GM12878 (cell line): ENCODE results near the gene SLC6A3. TPM values are rescaled to one million over a fixed set of nuclear protein-coding genes. Genes with fewer than 3 reads are reported as not detected.

ENCODE experiments used
- ATAC-seq: fragments of 200-7000 bp; cut with Tn5 transposase; 3 replicates; pipeline ENCODE4 v1.9.1; 2020; ENCODE audit warnings: mild to moderate bottlenecking, moderate library complexity
- BruUV-seq: library from RNA; stranded (reverse); fragments of 400-500 nt; replicated peaks from 2 replicates; lab custom pipeline; 2021; lab: Mats Ljungman, UMichigan
- CTCF ChIA-PET: fragments of 300-600 bp; sonication (Branson Sonifier 250); formaldehyde crosslinking; extraction: SDS; loops from one replicate; lab custom pipeline; 2021; ENCODE audit warnings: inconsistent platforms; lab: Yijun Ruan, JAX
- POLR2A ChIA-PET: fragments of 350-600 bp; formaldehyde crosslinking; extraction: SDS; loops from one replicate; lab custom pipeline; 2021; ENCODE audit warnings: inconsistent platforms; lab: Charles Lee
- RAD21 ChIA-PET: fragments of 300-600 bp; sonication (Branson Sonifier 250); formaldehyde crosslinking; loops from one replicate; lab custom pipeline; 2023; ENCODE audit warnings: antibody characterized with exemption; ENCODE audit not compliant: unreplicated experiment; lab: Charles Lee
- SMC1A ChIA-PET: fragments of 300-600 bp; sonication (Branson Sonifier 250); formaldehyde crosslinking; loops from one replicate; lab custom pipeline; 2023; ENCODE audit not compliant: unreplicated experiment, uncharacterized antibody; lab: Charles Lee
- DNase-seq: peaks from one replicate; pipeline ENCODE4 v3.0.0-alpha.2; 2011; ENCODE audit warnings: low read depth, low spot score
- FAIRE-seq: peaks from 3 replicates; lab custom pipeline; 2011; peaks lifted over from hg19 to GRCh38; lab: Jason Lieb, UNC
- H2AFZ ChIP-seq: 2 replicates; pipeline ENCODE4 v1.6.0; 2011; ENCODE audit warnings: low read depth, low read length, control low read depth; ENCODE audit not compliant: control insufficient read depth
- H3K27ac ChIP-seq: 2 replicates; pipeline ENCODE4 v1.5.1; 2011; ENCODE audit warnings: control low read depth; ENCODE audit not compliant: control insufficient read depth, insufficient read depth
- H3K27me3 ChIP-seq, 2 experiments: replicated peaks in 1 of 2; 2 replicates each; pipeline versions ENCODE4 v1.6.0 to v1.6.1; 2011; ENCODE audit warnings: low read length in 1 of 2; ENCODE audit not compliant: control insufficient read depth in 2 of 2, insufficient read depth in 2 of 2
- H3K36me3 ChIP-seq, 2 experiments: 2 replicates each; pipeline ENCODE4 v1.5.1; 2011; ENCODE audit warnings: low read length in 1 of 2; ENCODE audit not compliant: control insufficient read depth in 2 of 2, insufficient read depth in 2 of 2
- H3K4me1 ChIP-seq: 2 replicates; pipeline ENCODE4 v1.6.1; 2011; ENCODE audit warnings: mild to moderate bottlenecking, low read length, moderate library complexity, mixed read lengths; ENCODE audit not compliant: control insufficient read depth, insufficient read depth
- H3K4me2 ChIP-seq: 2 replicates; pipeline ENCODE4 v1.6.0; 2011; ENCODE audit warnings: control low read depth; ENCODE audit not compliant: control insufficient read depth, insufficient read depth
- H3K4me3 ChIP-seq: fragments of 200-600 bp; sonication (generic); 2 replicates; pipeline ENCODE4 v1.5.1; 2016
- H3K79me2 ChIP-seq: 2 replicates; pipeline ENCODE4 v1.6.0; 2011; ENCODE audit warnings: low read length; ENCODE audit not compliant: control insufficient read depth, insufficient read depth
- H3K9ac ChIP-seq: 2 replicates; pipeline ENCODE4 v1.8.0; 2011; ENCODE audit warnings: low read length, control low read depth, mixed read lengths; ENCODE audit not compliant: control insufficient read depth, insufficient read depth
- H3K9me3 ChIP-seq: replicated peaks from 3 replicates; pipeline ENCODE4 v1.5.1; 2011; ENCODE audit warnings: mild to moderate bottlenecking, low read length; ENCODE audit not compliant: control insufficient read depth, insufficient read depth
- H4K20me1 ChIP-seq: 2 replicates; pipeline ENCODE4 v1.6.0; 2011; ENCODE audit not compliant: control insufficient read depth, insufficient read depth
- ATF7 ChIP-seq: fragments of 450-650 bp; IDR thresholded peaks from 2 replicates; pipeline ENCODE4 v1.6.1; 2016; ENCODE audit warnings: low read depth, mild to moderate bottlenecking
- FOXK2 ChIP-seq: fragments of 450-650 bp; IDR thresholded peaks from 2 replicates; pipeline ENCODE4 v1.6.1; 2017; ENCODE audit warnings: mild to moderate bottlenecking, moderate library complexity
- GABPA ChIP-seq: IDR thresholded peaks from 2 replicates; pipeline ENCODE4 v1.6.1; 2014; ENCODE audit warnings: antibody characterized with exemption, low read depth, mild to moderate bottlenecking, inconsistent platforms
- HDAC2 ChIP-seq: fragments of 200-600 bp; sonication (generic); IDR thresholded peaks from 2 replicates; pipeline ENCODE4 v1.6.1; 2017
- HDGF ChIP-seq: fragments of 450-650 bp; IDR thresholded peaks from 2 replicates; pipeline ENCODE4 v1.6.1; 2016; ENCODE audit warnings: antibody characterized with exemption
- JUNB ChIP-seq: IDR thresholded peaks from 2 replicates; pipeline ENCODE4 v1.6.1; 2016; ENCODE audit warnings: antibody characterized with exemption, mild to moderate bottlenecking
- MEF2A ChIP-seq: IDR thresholded peaks from 2 replicates; pipeline ENCODE4 v1.6.1; 2011; ENCODE audit warnings: low read depth, mild to moderate bottlenecking, low read length, moderate library complexity; ENCODE audit not compliant: insufficient read depth
- MXI1 ChIP-seq: fragments of 150-350 bp; IDR thresholded peaks from 2 replicates; pipeline ENCODE4 v1.6.1; 2011; ENCODE audit warnings: low read depth, mild to moderate bottlenecking, inconsistent platforms, low read length, improper control_type of control experiment
- MYB ChIP-seq: fragments of 150-350 bp; IDR thresholded peaks from 2 replicates; pipeline ENCODE4 v1.6.1; 2014; ENCODE audit warnings: mild to moderate bottlenecking, low read depth, low read length, borderline replicate concordance
- NR2C2 ChIP-seq: IDR thresholded peaks from 2 replicates; pipeline ENCODE4 v1.6.1; 2011; ENCODE audit warnings: borderline replicate concordance, low read depth; ENCODE audit not compliant: control insufficient read depth, insufficient read length
- RBBP5 ChIP-seq: fragments of 200-600 bp; sonication (generic); conservative IDR thresholded peaks from 2 replicates; pipeline ENCODE4 v1.6.1; 2016
- SIN3A ChIP-seq: IDR thresholded peaks from 2 replicates; pipeline ENCODE4 v1.6.1; 2012; ENCODE audit warnings: low read depth, low read length, improper control_type of control experiment
- SPI1 ChIP-seq: IDR thresholded peaks from 2 replicates; pipeline ENCODE4 v1.6.1; 2011; ENCODE audit warnings: low read depth, mild to moderate bottlenecking, low read length, moderate library complexity, borderline replicate concordance; ENCODE audit not compliant: insufficient read depth
- STAT1 ChIP-seq: fragments of 450-650 bp; conservative IDR thresholded peaks from 2 replicates; pipeline ENCODE4 v1.6.1; 2014; ENCODE audit warnings: antibody characterized with exemption, mild to moderate bottlenecking
- USF2 ChIP-seq: IDR thresholded peaks from 2 replicates; pipeline ENCODE4 v1.6.1; 2011; ENCODE audit warnings: low read depth, low read length, improper control_type of control experiment, borderline replicate concordance
- ZNF207 ChIP-seq: fragments of 450-650 bp; IDR thresholded peaks from 2 replicates; pipeline ENCODE4 v1.6.1; 2014; ENCODE audit warnings: antibody characterized with exemption, mild to moderate bottlenecking, borderline replicate concordance
- ZSCAN29 ChIP-seq: fragments of 450-650 bp; IDR thresholded peaks from 2 replicates; pipeline ENCODE4 v1.6.1; 2017; ENCODE audit warnings: mild to moderate bottlenecking, moderate library complexity
- WGBS: methylation state at CpG from one replicate; pipeline ENCODE4 v1.1.6; 2016; ENCODE audit warnings: low lambda C conversion rate; ENCODE audit not compliant: insufficient replicate concordance, insufficient coverage; ENCODE audit errors: missing lambda C conversion rate; 5-methylcytosine and 5-hydroxymethylcytosine counted together
- in situ Hi-C: fragments of 300-500 bp; cut with MboI; formaldehyde crosslinking; loops from 9 replicates; pipeline ENCODE4 v1.14.3; 2018; ENCODE audit warnings: mixed read lengths
- intact Hi-C: fragments of 100-400 bp; cut with micrococcal nuclease; formaldehyde crosslinking; loops from one replicate; pipeline ENCODE4 v1.14.2; 2022; ENCODE audit not compliant: unreplicated experiment
- polyA plus RNA-seq, 11 experiments: library from polyadenylated mRNA; depleted of rRNA in 4 of 11; unstranded in 6 of 11; stranded (reverse) in 5 of 11; fragments of >200 nt; fragmentation: Nextera tagmentation in 4 of 11; fragmentation: Illumina TruSeq in 1 of 11; extraction: Ambion mirVana in 4 of 11; extraction: Trizol in 1 of 11; gene quantifications; 1 replicate in 1 of 11; 2 replicates in 10 of 11; pipeline versions ENCODE4 v1.2.1 to v1.2.3, GENCODE V29; 2011 to 2016; ENCODE audit warnings: inconsistent platforms in 2 of 11, missing spikeins in 2 of 11, low read depth in 1 of 11
- total RNA-seq, 4 experiments: library from RNA; depleted of rRNA in 3 of 4; stranded (reverse); fragments of >200 nt in 3 of 4; fragmentation: Illumina TruSeq in 1 of 4; extraction: Trizol in 1 of 4; gene quantifications; 2 replicates each; pipeline versions ENCODE4 v1.2.1 to v1.2.3, GENCODE V29; 2013 to 2021
- TF ChIP-seq, protein P1 (sequence below): IDR thresholded peaks from 2 replicates; pipeline ENCODE4 v1.6.1; 2012; ENCODE audit warnings: low read length, inconsistent platforms
- TF ChIP-seq, protein P2 (sequence below): IDR thresholded peaks from 2 replicates; pipeline ENCODE4 v1.6.1; 2011; ENCODE audit warnings: borderline replicate concordance, low read depth, mild to moderate bottlenecking, moderate library complexity, low read length; ENCODE audit not compliant: insufficient read depth, poor library complexity, severe bottlenecking

Gene SLC6A3
- total and polyA plus RNA-seq, 10 of the 15 experiments (the other 5 are each of a cell fraction or from before 2014, with no cell fraction given), result 0.01 TPM; not detected in 9

- no peak for TF ChIP-seq RBBP5
- no peak for TF ChIP-seq SIN3A
- no peak for TF ChIP-seq HDAC2
- TF ChIP-seq MYB, result no peak
- TF ChIP-seq ZSCAN29, result no peak
- TF ChIP-seq JUNB, result no peak
- no peak for TF ChIP-seq MXI1
- TF ChIP-seq, protein P1, sequence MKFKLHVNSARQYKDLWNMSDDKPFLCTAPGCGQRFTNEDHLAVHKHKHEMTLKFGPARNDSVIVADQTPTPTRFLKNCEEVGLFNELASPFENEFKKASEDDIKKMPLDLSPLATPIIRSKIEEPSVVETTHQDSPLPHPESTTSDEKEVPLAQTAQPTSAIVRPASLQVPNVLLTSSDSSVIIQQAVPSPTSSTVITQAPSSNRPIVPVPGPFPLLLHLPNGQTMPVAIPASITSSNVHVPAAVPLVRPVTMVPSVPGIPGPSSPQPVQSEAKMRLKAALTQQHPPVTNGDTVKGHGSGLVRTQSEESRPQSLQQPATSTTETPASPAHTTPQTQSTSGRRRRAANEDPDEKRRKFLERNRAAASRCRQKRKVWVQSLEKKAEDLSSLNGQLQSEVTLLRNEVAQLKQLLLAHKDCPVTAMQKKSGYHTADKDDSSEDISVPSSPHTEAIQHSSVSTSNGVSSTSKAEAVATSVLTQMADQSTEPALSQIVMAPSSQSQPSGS, result no peak
- TF ChIP-seq, all 136 proteins: peak for 0
Measured at GRCh38 chr5:1384521-1384920, 60.7 kb downstream of the SLC6A3 start (continued).

GRCh38 chr5:1383886-1384401, 61.3 kb downstream of the SLC6A3 start:
- in situ Hi-C loops, result no loop called here
- Histone ChIP-seq H2AFZ (no peak overlapping the region), H3K9ac (no peak overlapping the region), H3K27ac (no peak overlapping the region), H3K4me3 (no peak overlapping the region), H3K79me2 (no peaks in the 10 kb centered on the region), H3K27me3 (no peaks in the 10 kb centered on the region; a peak in 1 of 4 replicates), H4K20me1 (no peaks in the 10 kb centered on the region)
- no peak for FAIRE-seq
- ChIA-PET SMC1A (interaction anchor here (0.9 kb wide), 1 partner anchor 261 kb away, joined by 3 read pairs; no protein-coding TSS in a partner anchor), CTCF (no interaction called here), POLR2A (no interaction called here), RAD21 (no interaction called here)
- no TSS peak for BruUV-seq
- TF ChIP-seq, protein P2, sequence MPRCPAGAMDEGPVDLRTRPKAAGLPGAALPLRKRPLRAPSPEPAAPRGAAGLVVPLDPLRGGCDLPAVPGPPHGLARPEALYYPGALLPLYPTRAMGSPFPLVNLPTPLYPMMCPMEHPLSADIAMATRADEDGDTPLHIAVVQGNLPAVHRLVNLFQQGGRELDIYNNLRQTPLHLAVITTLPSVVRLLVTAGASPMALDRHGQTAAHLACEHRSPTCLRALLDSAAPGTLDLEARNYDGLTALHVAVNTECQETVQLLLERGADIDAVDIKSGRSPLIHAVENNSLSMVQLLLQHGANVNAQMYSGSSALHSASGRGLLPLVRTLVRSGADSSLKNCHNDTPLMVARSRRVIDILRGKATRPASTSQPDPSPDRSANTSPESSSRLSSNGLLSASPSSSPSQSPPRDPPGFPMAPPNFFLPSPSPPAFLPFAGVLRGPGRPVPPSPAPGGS, result no peak
- TF ChIP-seq JUNB (no peak), STAT1 (no peak), FOXK2 (no peak), ATF7 (no peak), NR2C2 (no peak), GABPA (no peak), HDGF (no peak), SPI1 (no peak), ZNF207 (no peak), MEF2A (no peak), USF2 (no peak)
- TF ChIP-seq, all 136 proteins: peak for 0
- intact Hi-C loops, result no loop called here
- DNase-seq, result no peak
- H3K9me3 ChIP-seq, result peaks cover 1% of the 10 kb centered on the region; the same call in 1 of the 3 replicates
- 40% methylated on average over 7 of the region's 8 CpGs for WGBS
- ATAC-seq, result no peak
- no peaks in the 10 kb centered on the region for H3K36me3 ChIP-seq
- H3K4me1 ChIP-seq, result peaks cover 8% of the 10 kb centered on the region
- H3K4me2 ChIP-seq, result no peak overlapping the region
